Hematopoietic multipotent progenitor cell treated with erythropoietin and hydrocortisone succinate and interleukin-3 and kit ligand, for 4 days (in vitro differentiated cells): ENCODE data around the gene UBE2E1.

Experiments
- DNase-seq: peaks from one replicate; pipeline ENCODE4 v3.0.0-alpha.2; 2015

The UBE2E1 gene

DNA sequence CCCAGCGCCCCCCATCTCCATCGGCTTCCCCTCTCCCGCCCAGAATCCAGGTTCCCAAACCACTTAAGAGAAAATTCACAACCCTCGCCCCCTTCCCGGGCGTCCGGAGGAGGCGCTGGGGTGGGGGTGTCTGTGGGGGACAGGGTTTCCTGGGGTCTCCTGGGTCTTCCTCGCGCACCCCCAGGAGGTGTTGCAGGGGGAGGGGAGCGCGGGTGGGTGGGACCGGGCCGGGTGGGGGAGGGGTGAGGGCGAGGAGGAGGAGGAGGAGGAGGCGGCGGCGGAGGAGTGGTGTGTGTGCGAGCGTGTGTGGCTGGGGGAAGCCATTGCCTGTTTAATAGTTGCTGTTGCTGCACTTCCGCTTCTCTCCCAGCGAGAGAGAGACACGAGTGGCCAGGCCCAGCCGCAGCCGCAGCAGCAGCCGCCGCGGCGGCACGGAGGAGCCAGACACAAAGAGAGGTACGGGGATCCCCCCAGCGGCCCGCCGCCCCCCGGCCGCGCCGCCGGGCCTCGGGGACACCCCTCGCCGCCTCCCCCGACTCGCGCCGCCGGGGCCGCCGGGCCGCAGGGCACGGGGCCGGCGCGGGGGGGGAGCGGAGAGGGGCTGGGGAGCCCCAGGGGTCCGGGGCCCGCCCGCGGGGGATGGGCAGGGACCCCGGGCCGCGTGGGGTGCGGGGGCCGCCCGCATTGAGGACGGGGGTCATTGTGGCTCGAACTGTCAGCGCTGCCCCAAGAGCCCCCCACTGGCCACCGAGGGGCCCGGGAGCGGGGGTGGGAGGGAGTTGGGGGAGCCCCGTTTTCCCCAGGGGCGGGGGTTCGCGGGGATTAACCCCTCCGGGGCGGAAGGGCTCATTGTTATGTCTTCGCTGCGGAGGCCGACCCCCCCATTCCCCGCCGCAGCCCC is at the start of gene UBE2E1:
TSS of gene UBE2E1 (plus strand) at position 323 of the 901 bp plus-strand sequence. CDS start 1,315 bp downstream, outside the sequence.
- DNase-seq: peak; percentile 92

DNA sequence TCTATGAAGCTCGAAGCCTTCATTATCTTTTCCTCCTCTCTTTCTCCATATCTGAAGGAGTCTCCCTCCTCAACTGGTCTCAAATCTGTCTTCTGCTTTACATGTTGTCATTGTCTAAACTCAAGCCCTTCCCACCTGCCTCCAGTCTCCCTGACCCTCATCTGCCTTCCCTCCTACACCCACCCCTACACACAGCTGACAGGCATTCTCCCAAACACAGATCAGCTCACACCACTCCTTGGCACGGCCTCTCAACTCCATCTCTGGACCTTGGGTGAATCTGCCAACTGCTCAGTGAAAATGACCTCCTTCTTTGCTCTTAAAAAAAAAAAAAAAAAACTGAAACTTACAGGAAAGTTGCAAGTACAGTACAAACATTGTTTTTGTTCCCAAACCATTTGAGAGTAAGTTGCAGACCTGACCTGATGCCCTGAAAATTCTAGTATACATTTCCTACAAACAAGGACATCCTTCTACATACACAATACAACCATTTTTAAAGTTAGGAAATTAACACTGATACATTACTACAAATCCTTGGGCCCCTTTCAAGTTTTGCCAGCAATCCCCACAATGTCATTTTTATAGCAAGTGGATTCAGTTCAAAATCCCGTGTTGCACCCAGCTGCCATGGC is 49.4 kb upstream of the UBE2E1 start:
- no peak for DNase-seq

DNA sequence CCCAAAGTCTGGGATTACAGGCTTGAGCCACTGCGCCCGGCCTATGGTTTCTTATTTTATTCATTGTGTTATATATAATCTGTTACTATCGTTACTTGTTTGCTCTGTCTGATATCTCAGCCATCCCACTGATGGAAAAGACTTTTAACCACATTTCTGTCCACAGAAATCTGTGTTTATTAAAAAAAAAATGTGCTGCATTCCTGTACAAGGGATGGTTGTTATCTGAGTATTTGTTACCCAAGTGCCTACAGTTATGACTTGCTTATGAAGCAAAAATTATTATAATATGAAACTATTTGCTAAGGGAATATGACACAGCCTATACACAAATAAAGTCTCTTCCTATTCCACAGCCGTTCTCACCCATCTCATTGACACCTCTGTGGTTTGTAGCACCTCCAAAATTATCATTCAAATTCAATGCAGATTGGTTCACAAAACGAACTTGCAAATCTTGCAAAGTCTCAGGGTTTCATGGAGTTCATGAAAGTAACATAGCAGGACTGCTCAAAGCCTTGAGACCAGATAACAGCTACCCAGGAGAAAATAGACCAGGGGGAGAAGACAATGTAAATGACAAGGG is 47.4 kb upstream of the UBE2E1 start:
- no peak for DNase-seq

DNA sequence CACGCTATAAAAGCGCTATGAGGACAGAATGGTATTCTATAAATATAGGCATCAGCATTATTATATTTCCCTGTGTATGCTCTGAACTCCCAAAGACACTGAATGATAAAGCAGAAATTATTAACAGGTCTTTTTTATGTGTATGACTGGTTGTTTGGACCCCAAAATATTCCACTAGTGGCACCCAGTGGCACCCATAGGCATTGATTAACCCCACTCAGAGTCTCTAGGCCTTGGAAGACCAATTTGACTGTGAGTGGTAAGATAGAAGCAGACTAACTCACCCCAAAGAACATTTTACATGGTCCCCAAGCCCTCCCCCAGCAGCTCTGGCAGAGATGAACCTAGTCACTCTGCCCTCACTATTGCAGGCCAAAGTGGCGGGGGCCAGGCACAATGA is 45.4 kb upstream of the UBE2E1 start:
- DNase-seq: no peak

DNA sequence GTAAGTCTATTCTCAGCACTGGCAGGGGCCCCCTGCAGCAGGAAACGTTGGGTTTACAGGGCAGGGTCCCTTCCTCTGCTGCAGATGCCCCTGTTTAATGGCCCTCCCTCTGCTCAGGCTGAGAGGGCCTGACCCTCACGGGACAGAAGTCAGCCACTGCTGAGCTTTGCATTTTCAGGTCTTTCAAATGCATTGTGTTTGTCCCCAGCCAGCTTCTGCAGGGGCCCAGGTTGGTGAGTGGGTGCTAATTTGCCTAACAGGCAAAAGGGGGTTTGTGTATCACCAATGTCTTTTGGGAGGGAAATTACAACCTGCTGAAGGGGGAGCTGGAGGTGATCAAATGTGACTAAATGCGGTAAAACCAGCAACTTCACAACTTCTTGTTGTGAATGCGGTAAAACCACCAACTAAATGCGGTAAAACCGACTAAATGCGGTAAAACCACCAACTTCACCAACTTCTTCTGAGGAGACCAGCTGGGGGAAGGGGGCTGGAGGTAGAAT is 44.8 kb upstream of the UBE2E1 start:
- DNase-seq: no peak

DNA sequence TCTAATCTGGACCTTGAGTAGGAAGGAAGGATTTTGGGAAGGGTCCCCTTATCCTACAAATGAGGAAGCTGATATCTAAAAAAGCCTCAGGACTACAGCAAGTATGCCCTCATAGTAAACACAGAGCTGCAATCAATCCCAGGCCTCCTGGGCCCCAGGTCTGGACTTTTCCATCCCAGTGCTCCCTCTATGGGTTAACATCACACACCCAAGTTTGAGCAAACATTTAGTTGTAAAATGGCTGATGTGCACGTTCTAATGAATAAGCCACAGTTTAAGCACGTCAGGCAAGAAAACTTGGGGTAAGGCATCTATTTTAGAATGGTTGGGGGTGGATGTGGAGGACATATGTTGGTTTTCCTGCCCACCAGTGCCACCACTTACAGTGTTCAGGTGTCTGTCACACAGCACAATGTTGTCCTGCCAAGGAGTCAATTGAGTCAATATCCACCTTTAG is 44.3 kb upstream of the UBE2E1 start:
- DNase-seq: peak; percentile 60

DNA sequence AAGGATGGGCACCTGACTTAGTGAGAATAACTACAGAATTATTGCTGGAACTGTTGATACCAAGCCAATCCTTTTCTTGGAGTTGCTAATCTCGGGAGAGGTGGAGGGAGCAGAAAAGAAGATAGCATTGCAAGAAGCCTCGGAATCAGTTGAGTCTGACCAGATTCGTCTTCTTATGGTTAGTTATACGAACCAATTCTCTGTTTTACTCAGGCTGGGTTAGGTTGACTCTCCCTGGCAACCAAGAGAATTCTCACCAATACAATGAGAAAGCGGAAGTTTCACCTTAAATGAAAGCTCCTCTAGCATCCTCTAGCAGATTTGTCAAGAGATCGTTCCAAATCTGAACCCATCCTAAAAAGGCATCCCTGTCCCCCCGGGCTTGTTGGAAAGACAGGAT is 43.5 kb upstream of the UBE2E1 start:
- no peak for DNase-seq

DNA sequence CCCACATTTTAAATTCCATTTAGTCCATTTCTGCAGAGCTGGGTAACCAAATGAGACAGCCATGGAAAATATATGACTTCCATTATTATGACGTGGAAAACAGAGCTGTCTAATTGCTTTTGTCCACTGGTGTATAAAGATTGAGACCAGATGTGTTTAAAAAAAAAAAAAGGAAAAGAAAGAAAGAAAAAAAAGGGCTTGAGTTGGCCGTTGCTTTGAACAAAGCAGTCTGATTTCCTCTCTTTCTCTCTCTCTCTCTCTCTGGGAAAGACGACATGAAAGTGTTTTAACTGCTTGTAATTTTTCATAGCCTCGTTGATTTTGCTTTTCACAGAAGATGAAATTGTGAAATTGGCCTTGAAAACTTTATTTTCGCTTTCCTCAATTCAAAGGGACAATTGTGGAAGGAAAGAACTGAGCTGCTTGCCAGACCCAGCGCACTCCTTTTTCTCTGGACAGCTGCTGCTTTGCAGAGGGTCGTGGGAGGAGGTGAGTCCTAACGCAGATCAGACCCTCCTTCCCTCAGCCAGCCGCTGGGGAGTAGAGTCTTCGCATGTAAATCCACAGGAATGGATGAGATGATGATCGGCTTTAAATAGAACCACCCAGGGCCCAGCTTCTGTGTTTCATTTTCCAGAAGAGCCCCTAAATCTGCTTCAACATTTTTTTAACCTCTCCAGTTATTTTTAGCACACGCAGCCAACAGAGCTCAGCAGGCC is 42.8 kb upstream of the UBE2E1 start:
- no peak for DNase-seq

DNA sequence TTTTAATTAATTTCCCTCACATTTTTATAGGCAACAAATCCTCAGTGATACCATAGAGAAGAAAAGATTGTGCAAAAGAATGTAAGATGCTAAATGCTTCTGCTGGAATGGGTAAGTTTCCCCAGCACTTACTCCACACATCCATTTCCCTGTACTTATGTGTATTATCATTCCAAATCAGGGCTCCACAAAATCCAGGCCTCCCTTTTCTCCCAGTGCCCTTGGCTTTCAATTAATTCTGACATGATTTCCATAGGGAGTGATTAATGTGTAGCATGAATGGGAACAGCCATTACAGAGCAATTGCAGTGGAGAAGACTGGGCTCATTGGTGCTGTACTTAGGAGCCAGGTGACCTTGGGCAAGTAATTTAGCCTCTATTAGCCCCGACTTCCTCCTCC is 41.3 kb upstream of the UBE2E1 start:
- no peak for DNase-seq

DNA sequence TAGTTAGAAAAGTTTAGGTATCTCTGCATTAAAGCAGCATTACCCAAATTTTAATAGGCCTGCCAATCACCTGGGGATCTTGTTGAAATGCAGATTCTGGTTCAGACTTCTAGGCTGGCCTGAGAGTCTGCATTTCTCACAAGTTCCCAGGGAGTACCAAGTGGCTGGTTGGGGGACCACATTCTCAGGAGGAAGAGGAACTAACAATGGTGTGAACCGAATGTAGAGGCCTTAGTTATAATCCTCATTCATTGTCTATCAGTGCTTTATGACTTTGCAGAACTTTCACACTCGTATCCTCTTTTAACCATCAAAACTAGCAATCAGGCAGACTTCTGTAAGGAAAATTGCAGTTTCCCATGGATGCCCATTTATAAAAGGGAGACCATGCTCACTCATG is 38.2 kb upstream of the UBE2E1 start:
- DNase-seq: no peak

DNA sequence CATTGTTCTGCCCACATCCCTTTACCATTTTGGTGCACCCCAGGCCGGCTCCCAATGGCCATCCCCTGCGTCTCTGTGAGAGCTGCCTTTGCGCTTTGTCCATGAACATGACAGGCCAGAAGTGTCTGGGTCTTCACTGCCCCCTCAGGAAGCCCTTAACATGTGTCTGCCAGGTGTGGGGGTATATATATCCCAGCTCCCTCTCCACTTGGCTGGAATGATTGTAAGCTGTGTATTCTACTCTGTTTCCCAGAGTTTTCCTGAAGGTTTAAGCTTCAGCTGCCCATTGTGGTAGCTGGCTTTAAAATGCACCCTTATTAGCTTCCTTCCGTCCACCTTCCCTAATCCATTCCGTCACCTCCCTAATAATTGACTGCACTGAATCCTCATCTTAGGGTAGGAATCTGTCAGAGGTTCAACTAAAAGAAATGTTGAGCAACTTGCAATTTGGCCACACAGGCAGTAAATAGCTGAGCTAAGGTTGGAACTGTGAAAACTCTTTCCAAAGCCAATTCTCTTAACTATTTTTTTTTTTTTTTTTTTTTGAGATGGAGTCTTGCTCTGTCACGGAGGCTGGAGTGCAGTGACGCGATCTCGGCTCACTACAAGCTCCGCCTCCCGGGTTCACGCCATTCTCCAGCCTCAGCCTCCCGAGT is 30.4 kb upstream of the UBE2E1 start:
- DNase-seq: no peak

DNA sequence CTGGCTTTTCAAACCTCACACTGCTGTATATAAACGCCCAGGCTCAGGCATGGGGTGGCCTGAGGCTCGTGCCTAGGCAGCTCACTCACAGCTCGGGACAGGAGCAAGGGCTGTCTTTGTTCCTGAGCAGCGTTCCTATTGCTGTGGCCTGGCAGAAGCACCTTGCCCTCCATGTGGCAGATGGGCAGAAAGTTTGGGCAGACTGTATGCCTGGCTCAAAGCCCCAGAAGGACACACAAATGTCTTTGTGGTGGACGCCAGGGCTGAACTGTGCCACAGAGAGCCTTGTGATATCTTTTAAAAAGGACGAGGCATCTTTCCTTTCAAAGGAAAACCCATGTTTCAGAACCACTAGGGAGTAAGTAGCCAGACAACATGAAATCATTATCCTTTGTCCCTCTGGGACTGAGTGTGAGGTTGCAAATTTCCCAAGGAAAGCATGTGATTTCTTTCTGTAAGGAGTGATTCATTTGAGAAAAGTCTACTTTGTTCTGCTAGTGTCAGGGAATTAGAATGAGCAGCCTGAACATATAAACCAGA is 29.3 kb upstream of the UBE2E1 start:
- no peak for DNase-seq

DNA sequence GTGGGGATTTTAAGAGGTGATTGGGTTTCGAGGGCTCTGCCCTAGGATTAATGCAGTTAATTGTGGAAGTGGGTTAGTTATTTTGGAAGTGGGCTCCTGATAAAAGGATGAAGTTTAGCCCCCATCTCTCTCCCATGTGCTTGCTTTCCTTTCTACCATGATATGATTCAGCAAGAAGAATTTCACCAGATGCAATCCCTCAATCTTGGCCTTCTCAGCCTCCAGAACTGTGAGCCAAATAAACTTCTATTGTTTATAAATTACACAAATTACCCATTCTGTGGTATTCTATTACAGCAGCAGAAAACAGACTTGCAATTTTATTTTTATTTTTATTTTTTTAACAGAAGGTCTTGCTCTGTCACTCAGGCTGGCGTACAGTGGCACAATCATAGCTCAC is 27.3 kb upstream of the UBE2E1 start:
- no peak for DNase-seq

DNA sequence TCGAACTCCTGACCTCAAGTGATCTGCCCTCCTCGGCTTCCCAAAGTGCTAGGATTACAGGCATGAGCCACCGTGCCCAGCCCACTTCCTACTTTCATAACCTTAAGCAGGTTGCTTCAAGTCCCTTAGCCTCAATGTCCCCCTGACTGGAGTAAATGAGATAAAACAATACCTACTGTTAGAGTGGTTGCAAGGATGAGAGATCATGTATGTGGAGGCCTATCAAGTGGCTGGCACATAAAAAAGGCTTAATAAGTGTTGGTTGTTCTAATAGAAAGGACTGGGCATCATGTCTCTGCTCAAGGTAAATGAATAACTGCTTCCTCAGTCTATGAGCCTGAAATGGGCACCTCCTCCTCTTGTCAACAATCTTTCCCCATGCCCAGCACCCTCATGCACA is 25.9 kb upstream of the UBE2E1 start:
- no peak for DNase-seq

DNA sequence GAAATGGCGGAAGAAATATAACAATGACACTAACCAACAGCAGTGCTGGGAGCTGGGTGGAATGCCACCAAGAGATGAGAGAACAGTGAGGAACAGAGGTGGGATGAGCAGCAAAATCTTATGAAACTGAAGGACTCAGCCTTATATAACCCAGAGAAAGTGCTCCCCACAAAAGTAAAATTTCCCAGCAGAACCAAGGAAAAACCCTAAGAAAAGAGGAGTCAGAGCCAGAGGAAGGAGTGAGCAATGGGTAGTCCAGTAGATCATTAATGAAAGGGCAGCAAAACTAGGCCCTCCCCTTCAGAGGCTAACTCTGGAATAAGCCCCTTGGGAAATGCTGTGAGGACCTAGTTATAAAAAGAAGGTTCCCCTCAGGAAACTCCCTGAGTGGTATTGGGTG is 24.7 kb upstream of the UBE2E1 start:
- DNase-seq: no peak

DNA sequence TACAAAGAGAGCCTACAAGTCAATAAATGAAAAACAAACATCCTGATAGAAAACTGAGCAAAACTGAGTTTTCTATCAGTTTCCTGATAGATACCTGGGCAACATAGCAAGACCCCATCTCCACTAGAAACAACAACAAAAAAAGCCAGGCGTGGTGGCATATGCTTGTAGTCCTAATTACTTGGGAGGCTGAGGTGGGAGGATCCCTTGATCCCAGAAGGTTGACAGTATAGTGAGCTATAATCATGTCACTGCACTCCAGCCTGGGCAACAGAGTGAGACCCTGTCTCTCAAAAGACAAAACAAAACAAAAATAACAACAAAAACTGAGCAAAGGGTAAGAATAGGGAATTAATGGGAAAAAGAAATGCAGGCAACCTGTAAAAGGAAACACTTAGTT is 23.9 kb upstream of the UBE2E1 start:
- no peak for DNase-seq

DNA sequence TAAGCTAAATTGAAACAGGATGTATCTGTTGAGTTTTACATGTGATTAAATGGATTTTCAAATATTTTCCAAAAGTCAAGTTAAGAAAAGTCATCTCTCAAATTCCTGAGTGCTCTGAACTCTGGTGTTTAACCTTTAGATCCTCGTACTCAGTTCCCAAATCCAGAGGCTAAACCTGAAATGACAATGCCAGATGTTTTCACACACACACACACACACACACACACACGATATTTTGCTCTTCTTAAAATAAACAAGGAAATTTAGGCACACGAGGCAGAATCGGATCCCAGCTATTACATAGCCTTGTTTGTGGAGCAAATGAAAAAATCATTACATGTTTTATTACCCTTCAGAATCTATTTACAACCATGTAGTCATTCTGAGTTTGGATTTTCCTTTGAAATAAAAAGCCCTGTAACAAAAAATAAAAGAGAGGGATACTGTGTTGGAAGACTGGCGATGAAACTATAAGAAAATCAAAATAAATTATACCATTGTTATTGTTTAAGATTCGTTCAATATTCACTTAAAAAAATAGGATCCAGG is 20.6 kb upstream of the UBE2E1 start:
- no peak for DNase-seq

DNA sequence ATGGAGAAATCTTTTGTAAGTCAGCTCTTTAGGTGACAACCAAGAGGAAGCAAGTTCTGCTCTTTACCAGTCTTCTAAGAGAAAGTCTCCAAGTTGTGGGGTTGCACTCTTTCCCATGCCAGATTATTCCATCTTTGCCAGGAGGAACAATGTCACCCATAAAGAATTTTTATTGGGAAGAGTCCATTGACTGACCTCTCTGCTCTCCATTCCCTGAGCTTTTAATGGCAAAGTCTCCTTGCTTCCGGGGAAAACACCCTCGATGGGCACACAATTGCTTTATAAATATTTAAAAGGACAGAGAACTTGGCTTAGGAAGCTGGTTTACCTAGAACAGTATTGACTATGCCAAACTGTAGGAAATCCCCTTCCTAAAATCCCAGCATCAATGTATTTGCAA is 19.9 kb upstream of the UBE2E1 start:
- no peak for DNase-seq

DNA sequence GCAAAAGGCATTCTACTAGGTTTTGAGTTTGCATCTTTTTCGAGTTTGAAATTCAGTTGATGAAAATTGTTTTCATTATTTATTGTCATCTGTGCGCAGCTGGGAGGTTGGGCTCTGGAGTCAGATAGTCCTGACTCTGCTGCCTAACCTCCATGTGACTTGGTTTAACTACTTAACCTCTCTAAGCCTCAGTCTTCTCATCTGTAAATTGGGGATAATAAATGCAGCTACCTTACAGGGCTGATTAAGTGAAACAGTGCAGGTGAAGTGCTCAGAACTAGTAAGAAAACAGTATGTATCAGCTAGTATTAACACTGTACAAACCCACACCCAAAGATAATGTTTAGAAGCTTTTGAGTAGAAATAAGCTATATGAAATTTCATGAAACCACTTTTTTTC is 14.1 kb upstream of the UBE2E1 start:
- no peak for DNase-seq

DNA sequence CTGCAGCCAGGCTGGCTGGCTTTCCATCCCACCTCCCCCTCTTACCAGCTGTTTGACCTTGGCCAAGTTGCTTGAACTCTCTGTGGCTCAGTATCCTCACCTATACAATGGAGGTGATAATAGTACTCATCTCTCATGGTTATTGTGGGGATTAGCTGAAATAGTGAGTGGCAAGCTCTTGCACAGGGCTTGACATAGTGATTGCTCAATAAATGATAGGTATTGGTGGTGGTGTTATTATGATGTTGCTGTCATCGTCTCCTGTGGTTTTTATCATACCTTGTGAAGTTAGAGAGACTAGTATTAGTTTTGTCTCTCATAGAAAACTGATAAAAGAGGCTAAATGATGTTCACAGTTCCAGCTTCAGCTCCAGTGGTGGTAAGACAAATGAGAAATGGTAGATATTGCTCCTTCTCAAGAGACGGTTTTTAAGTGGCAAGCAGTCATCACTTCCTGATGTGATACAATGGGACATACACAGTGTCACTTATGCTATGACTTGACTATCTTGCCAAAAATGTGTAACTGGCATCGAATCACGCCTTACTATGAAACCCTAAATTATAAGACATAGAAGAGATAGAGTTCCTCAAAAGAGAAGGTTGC is 12.1 kb upstream of the UBE2E1 start:
- DNase-seq: no peak

DNA sequence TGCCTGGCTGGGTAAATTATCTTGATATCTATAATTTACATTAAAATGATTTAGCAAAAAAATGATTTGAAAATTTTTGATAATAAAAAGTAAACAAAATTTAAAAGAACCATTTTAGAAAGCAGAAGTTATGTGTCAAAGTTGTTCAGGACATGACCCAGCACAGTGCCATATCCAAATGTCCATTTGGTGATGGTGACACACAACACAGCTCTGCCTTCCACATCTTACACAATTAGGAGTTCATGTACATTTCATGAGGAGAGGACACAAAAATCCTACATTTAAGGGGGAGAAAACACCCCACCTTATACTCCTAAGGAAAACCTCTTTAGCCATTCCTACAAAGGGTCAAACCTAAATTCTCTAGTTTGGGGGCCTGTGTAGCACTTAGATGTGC is 10.7 kb upstream of the UBE2E1 start:
- no peak for DNase-seq

DNA sequence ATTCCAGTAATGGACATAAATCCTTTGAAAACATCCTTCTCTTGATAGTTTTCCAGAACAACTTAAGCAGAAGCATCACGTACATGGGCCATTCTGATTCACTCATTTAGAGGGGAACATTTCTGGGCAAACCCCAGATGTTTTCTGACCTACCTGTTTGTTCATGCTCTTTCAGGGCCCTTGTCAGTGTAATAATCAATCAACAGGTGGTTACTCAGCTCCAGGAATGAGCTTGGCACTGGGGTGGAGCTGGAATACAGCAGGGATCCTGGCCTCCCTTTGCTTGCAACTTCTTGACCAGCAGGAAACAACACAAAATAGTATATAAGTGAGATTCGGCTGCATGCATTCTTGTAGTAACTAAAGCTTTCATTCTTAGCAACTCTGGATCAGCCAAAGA is 9.2 kb upstream of the UBE2E1 start:
- DNase-seq: no peak
